Measurements from ENCODE around the gene CGB2.

DNA sequence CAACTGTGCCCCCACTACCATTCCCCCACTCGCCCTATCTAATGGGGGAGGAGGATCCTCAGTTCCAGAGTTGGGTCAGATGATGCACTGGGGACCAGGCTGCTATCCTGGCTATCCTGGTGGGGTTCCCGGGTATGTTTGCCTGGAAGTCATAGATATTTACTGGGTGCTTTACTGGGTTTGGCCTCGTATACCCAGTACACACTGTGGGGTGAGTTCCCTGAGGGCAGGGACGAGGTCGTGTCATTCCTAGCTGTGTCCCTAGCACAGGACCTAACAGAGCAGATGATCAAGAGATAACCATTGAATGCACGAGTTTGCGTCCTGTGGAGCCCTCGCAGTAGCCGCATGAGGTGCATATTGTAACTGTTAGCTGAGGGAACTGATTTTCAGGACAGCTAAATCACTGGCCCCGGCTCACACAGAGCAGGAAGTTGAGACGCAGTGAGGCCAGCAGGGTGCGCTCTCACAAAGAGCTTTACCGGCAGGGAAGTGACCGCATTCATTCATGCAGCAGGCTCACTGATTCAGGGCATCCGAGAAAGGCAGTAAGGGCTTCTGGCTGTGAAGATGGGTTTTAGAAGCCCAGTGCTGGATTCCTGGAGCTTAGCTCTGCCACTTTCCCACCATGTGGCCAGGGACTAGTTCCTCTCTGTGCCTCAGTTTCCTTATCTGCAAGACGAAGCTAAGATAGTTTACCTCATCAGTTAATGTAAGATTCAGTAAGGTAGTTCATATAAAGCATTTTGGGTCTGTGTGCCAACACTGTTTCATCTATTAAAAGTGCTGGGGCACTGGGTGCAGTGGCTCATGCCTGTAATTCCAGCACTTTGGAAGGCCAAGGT, 32.0 kb upstream of the CGB2 start:
- TF ChIP-seq CTCF (conservative IDR thresholded peaks at IDR 0.05; ENCODE audit: low read length) (peak; percentile 86), EZH2phosphoT487 (IDR thresholded peaks at IDR 0.05; ENCODE audit: borderline replicate concordance, low read depth, low read length) (no peak)

All from OCI-LY7 (cell line).